ENCODE measurements around the gene RNPS1. TPM values are rescaled to one million over a fixed set of nuclear protein-coding genes. Genes with fewer than 3 reads are reported as not detected.

RNPS1 gene
- total RNA-seq, 1 experiment from 2014 or later, result 131 TPM

DNA sequence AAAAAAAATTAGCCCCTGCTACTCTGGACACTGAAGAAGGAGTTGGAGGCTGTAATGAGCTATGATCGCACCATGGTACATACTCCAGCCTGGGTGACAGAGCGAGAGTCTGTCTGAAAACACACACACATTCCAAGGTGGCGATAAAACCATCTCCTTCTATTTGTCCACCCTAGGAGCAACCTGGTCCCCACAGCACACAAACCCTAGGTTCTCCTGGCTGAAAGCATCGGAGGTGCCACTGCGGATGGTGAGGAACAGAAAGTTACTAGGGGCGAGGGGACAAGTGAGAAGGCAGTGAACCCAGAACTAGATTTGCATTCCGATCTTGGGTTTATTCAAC, 15.1 kb downstream of the RNPS1 start:
- no peak for ATAC-seq
- H3K4me3 ChIP-seq (ENCODE audit: low read length), result no peak overlapping the region
- no peaks in the 10 kb centered on the region for H3K9me2 ChIP-seq (replicated peaks; ENCODE audit: low read length)
- H4K20me1 ChIP-seq (ENCODE audit: low read length), result 0 out of 2 replicates have a peak, but pooled peaks cover 4% of the 10 kb centered on the region
- peaks cover 18% of the 10 kb centered on the region for H3K36me3 ChIP-seq (ENCODE audit: low read depth, low read length)
- H3K9ac ChIP-seq (ENCODE audit: low read length), result no peak overlapping the region
- H3K27ac ChIP-seq (ENCODE audit: low read length), result 0 out of 2 replicates have a peak overlapping the region, but pooled peaks have one; percentile 67
- no peak overlapping the region for H3K4me2 ChIP-seq (ENCODE audit: low read length)
- H3K79me2 ChIP-seq (ENCODE audit: low read length), result peaks cover 26% of the 10 kb centered on the region
- DNase-seq, result no peak
- H2AFZ ChIP-seq (ENCODE audit: low read length), result no peak overlapping the region
- CTCF ChIA-PET, result no interaction called here
- intact Hi-C loops (cut with micrococcal nuclease), result no loop called here
- POLR2A ChIA-PET (ENCODE audit: unreplicated experiment), result interaction anchor here (1.4 kb wide), 1 partner anchor 38 kb away, joined by 7 read pairs; the partner anchor contains the start of gene PGP
- peaks cover 4% of the 10 kb centered on the region for H3F3A ChIP-seq (ENCODE audit: low read length, unreplicated experiment)
- H3K9me3 ChIP-seq (ENCODE audit: low read length), result no peaks in the 10 kb centered on the region
- no peaks in the 10 kb centered on the region for H3K27me3 ChIP-seq (ENCODE audit: low read length)
- no peak for TF ChIP-seq EZH2 (IDR thresholded peaks at IDR 0.05; ENCODE audit: low read length, unreplicated experiment)
- TF ChIP-seq, protein P1, sequence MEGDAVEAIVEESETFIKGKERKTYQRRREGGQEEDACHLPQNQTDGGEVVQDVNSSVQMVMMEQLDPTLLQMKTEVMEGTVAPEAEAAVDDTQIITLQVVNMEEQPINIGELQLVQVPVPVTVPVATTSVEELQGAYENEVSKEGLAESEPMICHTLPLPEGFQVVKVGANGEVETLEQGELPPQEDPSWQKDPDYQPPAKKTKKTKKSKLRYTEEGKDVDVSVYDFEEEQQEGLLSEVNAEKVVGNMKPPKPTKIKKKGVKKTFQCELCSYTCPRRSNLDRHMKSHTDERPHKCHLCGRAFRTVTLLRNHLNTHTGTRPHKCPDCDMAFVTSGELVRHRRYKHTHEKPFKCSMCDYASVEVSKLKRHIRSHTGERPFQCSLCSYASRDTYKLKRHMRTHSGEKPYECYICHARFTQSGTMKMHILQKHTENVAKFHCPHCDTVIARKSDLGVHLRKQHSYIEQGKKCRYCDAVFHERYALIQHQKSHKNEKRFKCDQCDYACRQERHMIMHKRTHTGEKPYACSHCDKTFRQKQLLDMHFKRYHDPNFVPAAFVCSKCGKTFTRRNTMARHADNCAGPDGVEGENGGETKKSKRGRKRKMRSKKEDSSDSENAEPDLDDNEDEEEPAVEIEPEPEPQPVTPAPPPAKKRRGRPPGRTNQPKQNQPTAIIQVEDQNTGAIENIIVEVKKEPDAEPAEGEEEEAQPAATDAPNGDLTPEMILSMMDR (conservative IDR thresholded peaks at IDR 0.05; ENCODE audit: low read depth, low read length), result no peak
- no peak for TF ChIP-seq EZH2phosphoT487 (IDR thresholded peaks at IDR 0.05; ENCODE audit: borderline replicate concordance, low read length)
- no TSS peak for BruUV-seq (replicated peaks)
- H3K4me1 ChIP-seq (ENCODE audit: insufficient read depth, low read length), result peaks cover 9% of the 10 kb centered on the region

DNA sequence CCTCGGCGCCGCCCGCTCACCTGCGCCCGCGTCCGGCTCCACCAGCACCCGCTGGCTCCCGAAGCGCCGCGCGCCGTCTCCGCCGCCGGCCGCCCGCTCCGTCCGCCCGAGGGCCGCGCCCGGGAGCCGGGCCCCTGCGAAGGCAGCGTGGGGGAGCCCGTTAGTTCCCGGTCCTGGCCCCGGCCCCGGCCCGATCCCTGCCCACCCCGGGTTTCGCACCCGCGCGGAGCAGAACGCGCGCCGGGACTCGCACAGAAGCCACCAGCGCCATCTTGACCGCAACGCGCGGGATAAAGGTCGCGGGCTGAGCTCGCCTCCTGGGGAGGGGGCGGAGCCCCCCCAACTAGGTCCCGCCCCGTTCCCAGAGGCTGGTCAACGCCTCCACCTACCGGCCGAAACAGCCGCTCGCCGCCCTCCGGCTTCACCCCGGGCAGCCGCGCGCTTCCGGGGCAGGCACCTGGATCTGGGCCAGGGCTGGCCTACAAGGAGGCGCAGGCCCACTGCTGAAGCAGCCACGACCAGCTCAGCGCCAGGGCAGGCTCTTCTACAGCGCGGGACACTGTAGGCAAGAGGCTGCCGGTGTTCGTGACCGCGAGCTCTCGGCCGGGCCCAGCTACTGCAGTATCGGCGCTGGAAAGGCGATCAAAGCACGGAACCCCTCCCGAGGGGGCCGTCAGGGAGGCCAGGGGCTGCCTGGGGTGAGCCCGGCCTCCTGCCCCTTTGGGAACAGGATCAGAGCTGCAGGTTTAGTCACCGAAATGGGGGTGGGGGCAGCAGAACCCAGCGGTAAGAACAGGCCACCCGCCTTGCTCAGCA, 16.4 kb downstream of the RNPS1 start, which contains the start of gene ECI1:
ECI1 (minus strand) TSS at position 292 of the 816 bp plus-strand sequence; CDS start at position 271, 21 bp downstream.
- H3K4me2 ChIP-seq (ENCODE audit: low read length), result peak within 1 kb of the TSS; percentile 85
- peak; percentile 93 for DNase-seq
- H3K79me2 ChIP-seq (ENCODE audit: low read length), result peaks cover 26% of the 10 kb centered on the region
- H4K20me1 ChIP-seq (ENCODE audit: low read length), result no peaks in the 10 kb centered on the region
- ATAC-seq, result peak; percentile 79
- peak within 1 kb of the TSS; percentile 72 for H3K9ac ChIP-seq (ENCODE audit: low read length)
- no TSS peak for BruUV-seq (replicated peaks)
- no peaks in the 10 kb centered on the region for H3K9me2 ChIP-seq (replicated peaks; ENCODE audit: low read length)
- H3K4me1 ChIP-seq (ENCODE audit: insufficient read depth, low read length), result peaks cover 9% of the 10 kb centered on the region
- no peak within 1 kb of the TSS for H2AFZ ChIP-seq (ENCODE audit: low read length)
- TF ChIP-seq EZH2phosphoT487 (IDR thresholded peaks at IDR 0.05; ENCODE audit: borderline replicate concordance, low read length), result no peak
- TF ChIP-seq, protein P1 (conservative IDR thresholded peaks at IDR 0.05; ENCODE audit: low read depth, low read length), result peak; percentile 49; the same call in 1 of the 2 replicates
- TF ChIP-seq EZH2 (IDR thresholded peaks at IDR 0.05; ENCODE audit: low read length, unreplicated experiment), result no peak
- peaks cover 8% of the 10 kb centered on the region; the same call in 1 of the 2 replicates for H3K36me3 ChIP-seq (ENCODE audit: low read depth, low read length)
- H3K9me3 ChIP-seq (ENCODE audit: low read length), result no peaks in the 10 kb centered on the region
- intact Hi-C loops (cut with micrococcal nuclease), result no loop called here
- H3K4me3 ChIP-seq (ENCODE audit: low read length), result peak within 1 kb of the TSS; percentile 81
- peak within 1 kb of the TSS; percentile 67 for H3K27ac ChIP-seq (ENCODE audit: low read length)
- peaks cover 4% of the 10 kb centered on the region for H3F3A ChIP-seq (ENCODE audit: low read length, unreplicated experiment)
- H3K27me3 ChIP-seq (ENCODE audit: low read length), result no peaks in the 10 kb centered on the region
- POLR2A ChIA-PET (ENCODE audit: unreplicated experiment), result interaction anchor here (0.6 to 1.4 kb wide), 3 partner anchors 37 to 59 kb away, joined by 3 to 8 read pairs (median 7); partner anchors contain the start of gene PGP
- CTCF ChIA-PET, result interaction anchor here (0.6 to 1.8 kb wide), 6 partner anchors 25 to 660 kb away, joined by 3 to 18 read pairs (median 5); no protein-coding TSS in a partner anchor
